PFSK-1 (cell line): ENCODE results near the gene NCOA7.

Experiments used
- POLR2AphosphoS5 ChIP-seq: IDR thresholded peaks from 2 replicates; pipeline ENCODE4 v1.6.1; 2012; ENCODE audit warnings: low read depth, mild to moderate bottlenecking, control low read depth, low read length, moderate library complexity
- SIN3A ChIP-seq: IDR thresholded peaks from 2 replicates; pipeline ENCODE4 v1.6.1; 2012; ENCODE audit warnings: mild to moderate bottlenecking, low read length, moderate library complexity, borderline replicate concordance; ENCODE audit not compliant: insufficient read depth
- TAF1 ChIP-seq: IDR thresholded peaks from 2 replicates; pipeline ENCODE4 v1.6.1; 2012; ENCODE audit warnings: low read length, control low read depth, borderline replicate concordance; ENCODE audit not compliant: insufficient read depth
- TF ChIP-seq, protein P1 (sequence below), 2 experiments: IDR thresholded peaks; 2 replicates each; pipeline versions ENCODE4 v1.6.1 to v1.8.0; 2011 to 2012; ENCODE audit warnings: low read depth in 2 of 2, low read length in 2 of 2, control low read depth in 1 of 2, inconsistent platforms in 1 of 2, mild to moderate bottlenecking in 1 of 2, moderate library complexity in 1 of 2; ENCODE audit not compliant: insufficient read depth in 1 of 2

DNA sequence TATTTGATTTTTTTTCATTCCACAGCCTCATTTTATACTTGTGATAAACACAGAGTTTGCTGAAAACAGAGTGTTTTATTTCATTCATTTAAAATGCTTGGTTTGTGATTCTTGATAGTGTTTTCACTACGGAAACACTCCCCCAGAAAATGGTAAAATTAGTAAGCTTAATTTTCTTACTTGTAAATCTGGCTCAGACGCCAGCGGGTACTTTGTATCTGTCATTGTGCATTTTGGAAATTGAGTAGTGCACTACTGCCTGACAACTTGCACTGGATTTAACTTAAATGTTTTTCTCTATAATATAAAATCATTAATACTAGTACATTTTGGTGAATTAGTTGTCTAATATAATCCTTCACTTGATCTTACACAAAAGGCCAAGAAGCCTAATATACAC lies 128.9 kb downstream of the NCOA7 start:
- TF ChIP-seq POLR2AphosphoS5 (no peak), SIN3A (no peak), TAF1 (no peak)
- TF ChIP-seq, protein P1, sequence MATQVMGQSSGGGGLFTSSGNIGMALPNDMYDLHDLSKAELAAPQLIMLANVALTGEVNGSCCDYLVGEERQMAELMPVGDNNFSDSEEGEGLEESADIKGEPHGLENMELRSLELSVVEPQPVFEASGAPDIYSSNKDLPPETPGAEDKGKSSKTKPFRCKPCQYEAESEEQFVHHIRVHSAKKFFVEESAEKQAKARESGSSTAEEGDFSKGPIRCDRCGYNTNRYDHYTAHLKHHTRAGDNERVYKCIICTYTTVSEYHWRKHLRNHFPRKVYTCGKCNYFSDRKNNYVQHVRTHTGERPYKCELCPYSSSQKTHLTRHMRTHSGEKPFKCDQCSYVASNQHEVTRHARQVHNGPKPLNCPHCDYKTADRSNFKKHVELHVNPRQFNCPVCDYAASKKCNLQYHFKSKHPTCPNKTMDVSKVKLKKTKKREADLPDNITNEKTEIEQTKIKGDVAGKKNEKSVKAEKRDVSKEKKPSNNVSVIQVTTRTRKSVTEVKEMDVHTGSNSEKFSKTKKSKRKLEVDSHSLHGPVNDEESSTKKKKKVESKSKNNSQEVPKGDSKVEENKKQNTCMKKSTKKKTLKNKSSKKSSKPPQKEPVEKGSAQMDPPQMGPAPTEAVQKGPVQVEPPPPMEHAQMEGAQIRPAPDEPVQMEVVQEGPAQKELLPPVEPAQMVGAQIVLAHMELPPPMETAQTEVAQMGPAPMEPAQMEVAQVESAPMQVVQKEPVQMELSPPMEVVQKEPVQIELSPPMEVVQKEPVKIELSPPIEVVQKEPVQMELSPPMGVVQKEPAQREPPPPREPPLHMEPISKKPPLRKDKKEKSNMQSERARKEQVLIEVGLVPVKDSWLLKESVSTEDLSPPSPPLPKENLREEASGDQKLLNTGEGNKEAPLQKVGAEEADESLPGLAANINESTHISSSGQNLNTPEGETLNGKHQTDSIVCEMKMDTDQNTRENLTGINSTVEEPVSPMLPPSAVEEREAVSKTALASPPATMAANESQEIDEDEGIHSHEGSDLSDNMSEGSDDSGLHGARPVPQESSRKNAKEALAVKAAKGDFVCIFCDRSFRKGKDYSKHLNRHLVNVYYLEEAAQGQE (IDR thresholded peaks at IDR 0.05; ENCODE audit: insufficient read depth in 1 of 2, low read depth in 2 of 2, low read length in 2 of 2) = no peak
